NB4 (cell line): ENCODE data around the gene DCTN3.

Experiments used
- CTCF ChIP-seq: IDR thresholded peaks from one replicate; pipeline ENCODE4 v1.5.1; 2012; ENCODE audit warnings: low read depth, low read length
- MYC ChIP-seq: IDR thresholded peaks from 2 replicates; pipeline ENCODE4 v1.6.1; 2011; ENCODE audit warnings: low read depth, low read length
- POLR2A ChIP-seq: IDR thresholded peaks from 2 replicates; pipeline ENCODE4 v1.6.1; 2011; ENCODE audit warnings: mild to moderate bottlenecking; ENCODE audit not compliant: insufficient read length; ENCODE audit errors: extremely low read depth
- TF ChIP-seq, protein P1 (sequence below): IDR thresholded peaks from 2 replicates; pipeline ENCODE4 v1.6.1; 2011; ENCODE audit warnings: low read depth, low read length

DNA sequence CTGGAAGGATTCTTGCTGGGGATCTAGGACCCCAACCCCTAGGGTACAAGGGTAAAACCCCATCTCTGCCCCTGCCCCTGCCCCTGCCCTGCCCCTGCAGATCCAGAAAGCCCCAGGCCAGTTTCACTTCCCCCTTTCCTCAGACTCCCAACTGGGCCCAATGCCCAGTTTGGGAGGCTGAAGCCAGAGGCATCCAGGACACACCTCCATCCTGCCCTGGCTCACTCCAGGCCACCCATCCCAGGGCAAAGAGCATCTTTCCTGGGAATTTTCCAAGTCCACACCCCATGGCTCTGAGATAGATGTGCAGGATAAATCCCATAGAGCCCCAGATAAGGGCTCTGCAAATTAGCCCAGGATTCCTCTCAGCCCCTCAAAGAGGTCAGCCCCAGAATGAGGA, 48.2 kb downstream of the DCTN3 start:
- no peak for TF ChIP-seq CTCF
- TF ChIP-seq POLR2A = no peak
- no peak for TF ChIP-seq MYC
- TF ChIP-seq, protein P1, sequence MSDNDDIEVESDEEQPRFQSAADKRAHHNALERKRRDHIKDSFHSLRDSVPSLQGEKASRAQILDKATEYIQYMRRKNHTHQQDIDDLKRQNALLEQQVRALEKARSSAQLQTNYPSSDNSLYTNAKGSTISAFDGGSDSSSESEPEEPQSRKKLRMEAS = no peak
